Ammon's horn (tissue), 1 donor: ENCODE data around the gene APP.
"Not testable (repeated sequence)": the region's sequence is repeated elsewhere in the genome, so short reads cannot be mapped to it uniquely, and the experiment has no call there.

Source experiments
- DNase-seq: peaks from one replicate; pipeline ENCODE4 v3.0.0-alpha.2; 2016; ENCODE audit warnings: low spot score

The APP gene

GRCh38 chr21:25936776-25937175 is 233.8 kb downstream of the APP start:
- DNase-seq = no peak

GRCh38 chr21:25934771-25935224 is 235.8 kb downstream of the APP start:
- no peak for DNase-seq

- no peak for DNase-seq
These were observed 236.4 kb downstream of the APP start for GRCh38 chr21:25934130-25934529.

- DNase-seq = no peak
These were observed 238.8 kb downstream of the APP start for GRCh38 chr21:25931765-25932164.

- peak; percentile 52 for DNase-seq
These were observed 240.6 kb downstream of the APP start for GRCh38 chr21:25929856-25930520.

DNA sequence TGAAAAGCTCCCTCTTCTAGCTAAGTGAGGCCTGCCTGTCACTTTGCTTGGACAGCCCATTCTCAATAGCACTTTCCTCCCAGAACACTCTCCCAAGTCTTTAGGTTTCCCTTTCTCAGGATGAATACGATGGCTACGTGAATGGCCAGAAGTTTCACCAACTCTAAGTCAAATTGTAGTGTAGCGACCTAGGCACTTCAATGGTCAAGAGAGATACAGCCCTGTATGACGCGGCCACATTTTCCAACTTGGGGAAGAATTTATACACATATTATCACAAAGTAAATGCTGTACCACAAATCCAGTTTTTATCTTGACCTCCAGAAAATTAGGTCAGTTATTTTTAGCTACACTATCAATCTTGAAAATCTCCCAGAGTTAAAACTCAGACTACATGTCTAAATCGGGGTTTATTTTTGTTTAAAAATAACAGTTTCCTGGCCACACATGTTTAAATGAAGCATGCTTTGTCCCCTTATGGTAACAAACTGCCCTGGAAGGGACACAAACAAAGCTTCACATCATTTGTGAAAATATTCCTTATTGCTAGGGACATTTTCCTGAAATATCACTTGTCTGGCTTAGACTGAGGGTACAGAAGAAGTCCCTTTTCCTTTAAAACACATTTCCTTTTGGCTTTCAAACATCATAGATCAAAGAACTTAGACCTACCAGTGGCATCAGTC is 243.2 kb downstream of the APP start:
- DNase-seq = no peak

- peak; percentile 51 for DNase-seq
These were observed 244.6 kb downstream of the APP start for GRCh38 chr21:25925936-25926335.

- DNase-seq = peak; percentile 59
These were observed 245.3 kb downstream of the APP start for GRCh38 chr21:25925064-25925800.

GRCh38 chr21:25918152-25918551 is 252.4 kb downstream of the APP start:
- not testable (repeated sequence) for DNase-seq

- DNase-seq = no peak
These were observed 254.3 kb downstream of the APP start for GRCh38 chr21:25916226-25916625.

- no peak for DNase-seq
These were observed 257.1 kb downstream of the APP start for GRCh38 chr21:25913479-25913878.

DNA sequence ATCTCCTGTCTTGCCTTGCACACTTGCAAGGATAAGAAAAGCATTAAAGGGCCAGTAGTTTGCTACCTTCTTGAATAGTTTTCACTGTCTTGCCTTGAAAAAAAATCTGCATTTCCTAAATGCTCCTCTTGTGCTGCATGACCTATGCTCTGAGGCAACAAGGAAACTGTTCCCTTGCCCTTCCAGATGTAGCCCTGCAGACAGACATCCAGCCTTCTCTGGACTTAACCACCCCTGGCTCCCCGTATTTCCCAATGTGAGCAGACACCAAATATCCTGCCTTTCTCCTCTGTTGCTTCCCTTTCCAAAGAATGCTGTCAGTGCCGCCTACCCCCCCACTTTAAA is 258.2 kb downstream of the APP start:
- DNase-seq = no peak

- peak; percentile 71 for DNase-seq
These were observed 258.7 kb downstream of the APP start for GRCh38 chr21:25911730-25912401.

- DNase-seq = no peak
These were observed 259.8 kb downstream of the APP start for GRCh38 chr21:25910809-25911208.

GRCh38 chr21:25909341-25909740 is 261.2 kb downstream of the APP start:
- DNase-seq = no peak

DNA sequence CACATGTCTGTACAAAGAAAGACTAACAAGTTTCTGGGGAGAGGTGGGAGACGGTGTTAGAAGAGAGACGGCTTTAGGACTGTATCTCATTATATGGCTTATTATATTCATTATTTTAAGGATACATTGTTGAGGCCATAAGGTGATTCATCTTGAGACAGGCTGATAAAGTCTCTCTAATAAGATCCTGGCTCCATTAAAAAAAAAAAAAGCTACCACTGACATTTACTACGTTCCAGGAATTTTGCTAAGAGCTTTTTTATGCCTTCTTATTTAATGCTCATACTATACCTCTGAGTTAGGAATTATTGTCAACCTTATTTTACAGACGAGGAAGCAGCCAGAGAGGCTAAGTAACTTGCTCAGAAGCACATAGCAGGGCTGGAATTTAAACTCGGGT is 262.1 kb downstream of the APP start:
- DNase-seq = no peak

GRCh38 chr21:25907573-25908275 is 262.8 kb downstream of the APP start:
- peak; percentile 66 for DNase-seq

GRCh38 chr21:25906587-25906986 is 264.0 kb downstream of the APP start:
- no peak for DNase-seq

DNA sequence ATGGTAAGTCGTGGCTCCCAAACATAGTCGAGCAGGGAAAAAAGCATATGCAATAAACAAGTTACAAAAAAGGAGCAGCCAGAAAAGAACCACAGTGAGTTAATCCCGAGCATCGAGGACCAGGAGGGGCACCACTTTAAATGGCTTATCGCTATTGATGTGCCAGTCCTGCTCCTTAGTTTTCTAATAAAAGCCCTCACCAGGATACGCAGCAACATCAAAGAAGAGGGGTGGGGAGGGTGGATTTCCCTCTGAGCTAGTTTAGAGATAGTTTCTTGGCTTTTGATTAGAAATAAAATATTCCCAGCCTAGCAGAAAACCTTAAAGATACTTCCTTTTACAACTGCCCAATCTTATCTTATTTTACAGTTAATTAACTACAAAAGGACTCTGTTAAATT is 265.4 kb downstream of the APP start:
- DNase-seq = no peak

DNA sequence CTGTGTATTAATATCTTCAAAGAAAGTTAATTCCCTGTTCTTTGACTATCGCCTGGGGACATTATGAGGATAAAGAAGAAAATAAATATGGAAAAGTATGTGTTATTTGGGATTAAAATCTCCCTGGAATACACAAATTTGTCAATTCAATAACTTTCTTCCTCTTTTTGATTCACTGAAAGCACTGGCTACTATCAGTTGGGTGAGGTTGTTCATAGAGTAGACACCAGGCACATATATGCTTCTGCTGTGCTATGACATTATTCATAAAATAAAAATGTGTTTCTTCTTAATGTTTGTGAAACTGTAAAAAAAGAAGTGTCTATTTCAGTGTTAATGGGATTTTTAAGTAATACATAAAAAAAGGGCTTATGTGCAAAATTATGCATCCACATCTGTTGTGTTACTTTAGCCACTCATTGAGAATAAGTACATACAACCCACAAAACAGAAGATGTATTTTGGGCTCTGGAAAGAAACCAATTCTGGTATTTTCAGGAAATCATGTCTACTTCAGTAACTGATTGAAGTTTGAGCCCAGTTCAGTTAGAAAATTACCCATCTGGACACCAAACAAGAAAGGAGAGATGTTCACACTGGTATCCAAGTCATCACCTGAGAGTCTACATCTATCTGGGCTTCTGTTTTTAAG is 266.4 kb downstream of the APP start:
- no peak for DNase-seq

GRCh38 chr21:25903607-25904006 is 267.0 kb downstream of the APP start:
- DNase-seq = no peak
